Prostate gland (tissue), 2 donors: ENCODE data around the gene PRKAR1B. TPM values are rescaled to one million over a fixed set of nuclear protein-coding genes. Genes with fewer than 3 reads are reported as not detected.
A peak's percentile ranks its signal among the peaks of the same experiment; 100 is the strongest.

ENCODE experiments used
- DNase-seq: peaks from one replicate; pipeline ENCODE4 v3.0.0-alpha.2; 2019; ENCODE audit warnings: low spot score
- H3K27ac ChIP-seq, 2 donors: fragments of 200-600 bp; sonication (generic); 2 replicates each; pipeline ENCODE4 v1.5.1; 2017 to 2019
- H3K27me3 ChIP-seq: fragments of 200-600 bp; sonication (generic); replicated peaks from 2 replicates; pipeline ENCODE4 v1.5.1; 2019; ENCODE audit not compliant: insufficient read depth
- H3K36me3 ChIP-seq, 2 donors: fragments of 200-600 bp; sonication (generic); 1 replicate in 1 of 2; 2 replicates in 1 of 2; pipeline versions ENCODE4 v1.5.1 to v1.8.1; 2017 to 2019
- H3K4me1 ChIP-seq: fragments of 200-600 bp; sonication (generic); replicated peaks from 2 replicates; pipeline ENCODE4 v1.5.1; 2019
- H3K4me3 ChIP-seq, 2 donors: fragments of 200-600 bp; sonication (generic); 2 replicates each; pipeline ENCODE4 v1.5.1; 2017 to 2019
- H3K9me3 ChIP-seq: fragments of 200-600 bp; sonication (generic); 2 replicates; pipeline ENCODE4 v1.5.1; 2017
- CTCF ChIP-seq, 4 experiments: fragments of 200-600 bp in 2 of 4; fragments of 450-650 bp in 2 of 4; sonication (generic) in 2 of 4; IDR thresholded peaks; 1 replicate in 3 of 4; 2 replicates in 1 of 4; pipeline ENCODE4 v1.5.1; 2016 to 2019; ENCODE audit warnings: antibody characterized with exemption in 4 of 4, mild to moderate bottlenecking in 2 of 4, moderate library complexity in 2 of 4
- POLR2A ChIP-seq: fragments of 450-650 bp; IDR thresholded peaks from one replicate; pipeline ENCODE4 v1.6.1; 2016; ENCODE audit warnings: antibody characterized with exemption, mild to moderate bottlenecking
- POLR2AphosphoS5 ChIP-seq: sonication (generic); formaldehyde crosslinking; IDR thresholded peaks from one replicate; pipeline ENCODE4 v1.6.1; 2017; ENCODE audit warnings: antibody characterized with exemption
- WGBS: methylation state at CpG from one replicate; pipeline ENCODE4 v1.1.5; 2018; 5-methylcytosine and 5-hydroxymethylcytosine counted together
- intact Hi-C: fragments of 100-400 bp; cut with DNase I; formaldehyde crosslinking; loops from one replicate; pipeline ENCODE4 v1.14.2; 2022
- total RNA-seq, 2 donors: library from RNA; depleted of rRNA; stranded (reverse); fragments of >200 nt; gene quantifications; one replicate each; pipeline ENCODE4 v1.1.0, GENCODE V29; 2016

PRKAR1B gene
- total RNA-seq, 2 donors from 2014 or later: 20.2 to 44.8 TPM

GRCh38 chr7:712381-713138 is 14.5 kb downstream of the PRKAR1B start:
- Histone ChIP-seq H3K36me3 (no peaks in the 10 kb centered on the region), H3K9me3 (no peaks in the 10 kb centered on the region), H3K4me3 (peak overlapping the region; percentile 49 to 88), H3K27me3 (no peaks in the 10 kb centered on the region), H3K27ac (peak overlapping the region in 1 of 2 donors; percentile 58), H3K4me1 (no peaks in the 10 kb centered on the region)
- no peak for TF ChIP-seq CTCF (IDR thresholded peaks at IDR 0.05)
- TF ChIP-seq POLR2AphosphoS5: no peak
- no peak for TF ChIP-seq POLR2A
- intact Hi-C loops: no loop called here
- DNase-seq: no peak
- WGBS: 43% methylated on average over 6 of the region's 74 CpGs

DNA sequence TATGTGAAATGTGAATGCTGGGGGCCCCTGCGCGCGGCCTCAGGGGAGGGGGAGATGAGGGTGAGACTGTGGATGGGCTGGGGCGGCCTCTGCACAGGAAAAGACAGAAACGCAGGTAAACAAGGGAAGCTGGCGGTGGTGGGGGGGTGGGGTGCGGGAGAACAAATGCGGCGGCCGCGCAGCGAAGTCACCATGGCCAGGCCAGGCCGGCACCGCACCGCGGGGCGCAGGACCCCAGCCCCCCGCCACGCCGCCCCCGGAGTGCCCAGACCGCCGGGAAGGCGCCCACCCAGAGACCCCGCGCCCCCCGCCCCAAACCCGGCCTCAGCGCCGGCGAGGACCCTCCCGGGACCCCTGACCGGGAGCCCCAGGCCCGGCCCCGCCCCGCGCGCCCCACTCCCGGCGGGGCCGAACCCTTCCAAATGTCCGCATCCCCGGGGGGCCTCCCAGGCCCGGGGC is 15.1 kb downstream of the PRKAR1B start:
- Histone ChIP-seq H3K4me1 (no peaks in the 10 kb centered on the region), H3K27ac (peak overlapping the region in 1 of 2 donors; percentile 58), H3K27me3 (no peaks in the 10 kb centered on the region), H3K4me3 (peak overlapping the region; percentile 49 to 88), H3K36me3 (no peaks in the 10 kb centered on the region), H3K9me3 (no peaks in the 10 kb centered on the region)
- under 1% methylated on average over 16 of the region's 44 CpGs for WGBS
- TF ChIP-seq POLR2AphosphoS5 (no peak), POLR2A (no peak), CTCF (IDR thresholded peaks at IDR 0.05) (no peak)
- DNase-seq: no peak
- intact Hi-C loops: no loop called here

DNA sequence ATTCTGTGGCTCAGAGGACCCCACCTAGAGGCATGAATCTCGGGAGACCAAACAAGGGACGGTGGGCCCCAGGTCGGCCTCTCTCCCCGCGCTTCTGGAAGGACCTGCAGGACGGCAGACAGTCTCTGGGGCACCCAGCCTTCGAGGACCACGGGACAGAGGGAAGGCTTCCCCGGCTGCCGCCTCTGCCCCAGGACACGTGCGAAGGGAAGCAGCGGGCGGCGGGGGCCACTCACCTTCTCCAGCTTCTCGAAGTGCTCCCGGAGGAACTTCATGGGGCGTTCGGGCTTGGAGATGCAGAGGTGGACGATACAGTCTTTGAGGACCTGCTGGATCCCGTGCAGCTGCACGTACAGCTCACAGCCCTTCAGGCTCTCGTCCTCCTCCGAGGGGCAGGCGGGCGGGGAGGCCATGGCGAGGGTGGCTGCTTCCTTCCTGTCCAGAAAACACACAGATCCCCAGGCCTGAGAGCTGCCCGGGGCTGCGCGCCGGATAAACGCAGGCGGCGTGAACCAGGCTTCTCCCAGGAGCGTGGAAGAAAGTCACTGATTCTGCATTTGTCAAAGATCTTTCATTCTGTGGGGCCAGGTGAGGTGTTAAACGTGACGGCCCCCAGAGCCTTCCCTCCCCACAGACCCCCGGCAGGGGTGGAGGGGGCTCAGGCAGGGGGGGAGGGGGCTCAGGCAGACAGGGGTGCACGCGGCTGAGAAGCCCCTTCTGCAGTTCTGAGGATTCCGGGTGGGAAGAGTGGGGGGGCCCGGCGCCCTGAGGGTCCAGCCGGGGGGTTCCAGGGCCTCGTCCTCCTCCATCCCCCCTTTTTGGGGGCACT is 15.8 kb downstream of the PRKAR1B start:
- H3K27ac ChIP-seq: peak overlapping the region in 1 of 2 donors; percentile 58
- no peak for DNase-seq
- WGBS: 59% methylated on average over 35 of the region's 45 CpGs
- H3K4me1 ChIP-seq: no peaks in the 10 kb centered on the region
- H3K27me3 ChIP-seq: no peaks in the 10 kb centered on the region
- TF ChIP-seq POLR2A (no peak), CTCF (IDR thresholded peaks at IDR 0.05) (no peak), POLR2AphosphoS5 (no peak)
- H3K36me3 ChIP-seq: no peaks in the 10 kb centered on the region
- intact Hi-C loops: no loop called here
- H3K9me3 ChIP-seq: no peaks in the 10 kb centered on the region
- peak overlapping the region; percentile 49 to 88 for H3K4me3 ChIP-seq

DNA sequence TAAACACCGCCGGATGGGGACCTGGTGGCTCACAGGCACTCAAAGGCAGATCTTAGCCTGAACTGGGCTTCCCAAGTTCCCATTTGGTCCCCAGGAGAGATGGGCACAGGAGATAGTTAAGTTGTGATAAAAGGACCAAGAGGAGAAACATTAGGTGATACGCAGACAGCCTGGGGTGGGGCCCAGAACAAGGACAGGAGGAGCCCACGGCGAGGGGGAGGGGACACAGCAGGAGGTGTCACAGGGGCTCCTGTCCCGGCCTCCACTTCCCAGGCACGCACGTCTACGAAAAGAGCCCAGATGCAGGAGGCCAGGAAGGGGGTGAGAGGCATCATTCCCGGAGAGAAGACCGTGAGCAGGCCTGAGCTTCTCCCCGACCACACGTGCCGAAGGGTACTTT is 16.9 kb downstream of the PRKAR1B start:
- TF ChIP-seq POLR2AphosphoS5: no peak
- TF ChIP-seq POLR2A: no peak
- TF ChIP-seq CTCF (IDR thresholded peaks at IDR 0.05): no peak
- H3K4me1 ChIP-seq: no peaks in the 10 kb centered on the region
- H3K9me3 ChIP-seq: no peaks in the 10 kb centered on the region
- no peaks in the 10 kb centered on the region for H3K27me3 ChIP-seq
- intact Hi-C loops: no loop called here
- H3K4me3 ChIP-seq: no peak overlapping the region
- 93% methylated on average over 14 of the region's 14 CpGs for WGBS
- no peaks in the 10 kb centered on the region for H3K36me3 ChIP-seq
- DNase-seq: no peak
- no peak overlapping the region for H3K27ac ChIP-seq
